ENCODE measurements around the gene AURKA. TPM values are rescaled to one million over a fixed set of nuclear protein-coding genes. Genes with fewer than 3 reads are reported as not detected.
A peak's percentile ranks its signal among the peaks of the same experiment; 100 is the strongest.

AURKA gene
- total RNA-seq (2014; rRNA removed; shearing (Covaris generic)), result 225 and 240 TPM in 2 replicates

- H3K36me3 ChIP-seq, result peaks cover 61% of the 10 kb centered on the region
- no peaks in the 10 kb centered on the region for H3K27me3 ChIP-seq
- peak within 1 kb of the TSS; percentile 75 for H3K27ac ChIP-seq
- H3K4me3 ChIP-seq, result peak within 1 kb of the TSS; percentile 89
- H3K4me1 ChIP-seq, result peaks cover 17% of the 10 kb centered on the region
- peak; percentile 100 for DNase-seq
- no peaks in the 10 kb centered on the region for H3K9me3 ChIP-seq (replicated peaks)
Observed at GRCh38 chr20:56392132-56392880, at the start of gene AURKA, which contains the start of gene CSTF1. Gene AURKA, minus strand, starts transcription at chr20:56392215. Its CDS starts 4,018 bp downstream, at chr20:56388197. Gene CSTF1, plus strand, starts transcription at chr20:56392645. Its CDS starts 2,908 bp downstream, at chr20:56395553.

- Histone ChIP-seq H3K9me3 (replicated peaks) (no peaks in the 10 kb centered on the region), H3K27ac (peak overlapping the region; percentile 94), H3K36me3 (no peaks in the 10 kb centered on the region), H3K4me1 (peaks cover 52% of the 10 kb centered on the region), H3K27me3 (no peaks in the 10 kb centered on the region), H3K4me3 (no peak overlapping the region)
- DNase-seq, result peak in 1 of 2 experiments; percentile 59
Observed at GRCh38 chr20:56440346-56441007, 48.5 kb upstream of the AURKA start.

GRCh38 chr20:56439771-56440291 lies 47.8 kb upstream of the AURKA start:
- peak; percentile 99 to 100 for DNase-seq
- Histone ChIP-seq H3K27me3 (no peaks in the 10 kb centered on the region), H3K36me3 (no peaks in the 10 kb centered on the region), H3K4me1 (peaks cover 52% of the 10 kb centered on the region), H3K9me3 (replicated peaks) (no peaks in the 10 kb centered on the region), H3K4me3 (no peak overlapping the region), H3K27ac (peak overlapping the region; percentile 94)

- H3K27ac ChIP-seq, result peak overlapping the region; percentile 94; the same call in 1 of the 2 replicates
- no peak for DNase-seq
- no peaks in the 10 kb centered on the region for H3K27me3 ChIP-seq
- H3K4me1 ChIP-seq, result peaks cover 41% of the 10 kb centered on the region
- no peak overlapping the region for H3K4me3 ChIP-seq
- no peaks in the 10 kb centered on the region for H3K9me3 ChIP-seq (replicated peaks)
- H3K36me3 ChIP-seq, result no peaks in the 10 kb centered on the region
Observed at GRCh38 chr20:56438284-56438683, 46.3 kb upstream of the AURKA start.

- Histone ChIP-seq H3K27me3 (no peaks in the 10 kb centered on the region), H3K4me3 (no peak overlapping the region), H3K27ac (no peak overlapping the region), H3K9me3 (replicated peaks) (no peaks in the 10 kb centered on the region), H3K36me3 (no peaks in the 10 kb centered on the region), H3K4me1 (peaks cover 43% of the 10 kb centered on the region)
- no peak for DNase-seq
Observed at GRCh38 chr20:56437196-56437960, 45.4 kb upstream of the AURKA start.

- Histone ChIP-seq H3K27me3 (no peaks in the 10 kb centered on the region), H3K27ac (no peak overlapping the region), H3K9me3 (replicated peaks) (no peaks in the 10 kb centered on the region), H3K4me1 (peaks cover 36% of the 10 kb centered on the region), H3K4me3 (no peak overlapping the region), H3K36me3 (no peaks in the 10 kb centered on the region)
- no peak for DNase-seq
Observed at GRCh38 chr20:56433880-56434255, 41.9 kb upstream of the AURKA start.

GRCh38 chr20:56433221-56433879 lies 41.3 kb upstream of the AURKA start:
- Histone ChIP-seq H3K4me3 (no peak overlapping the region), H3K4me1 (peaks cover 31% of the 10 kb centered on the region), H3K27ac (no peak overlapping the region), H3K36me3 (no peaks in the 10 kb centered on the region), H3K27me3 (no peaks in the 10 kb centered on the region), H3K9me3 (replicated peaks) (no peaks in the 10 kb centered on the region)
- DNase-seq, result no peak

- Histone ChIP-seq H3K4me1 (peaks cover 29% of the 10 kb centered on the region), H3K27me3 (no peaks in the 10 kb centered on the region), H3K27ac (peak overlapping the region; percentile 81), H3K36me3 (no peaks in the 10 kb centered on the region), H3K4me3 (peak overlapping the region; percentile 9; the same call in 1 of the 2 replicates), H3K9me3 (replicated peaks) (no peaks in the 10 kb centered on the region)
- DNase-seq, result peak; percentile 89 to 95
Observed at GRCh38 chr20:56431471-56431870, 39.5 kb upstream of the AURKA start.

GRCh38 chr20:56430957-56431356 lies 38.9 kb upstream of the AURKA start:
- Histone ChIP-seq H3K4me1 (peaks cover 29% of the 10 kb centered on the region), H3K36me3 (no peaks in the 10 kb centered on the region), H3K27ac (peak overlapping the region; percentile 81)

GRCh38 chr20:56430461-56430860 lies 38.4 kb upstream of the AURKA start:
- no peak overlapping the region for H3K27ac ChIP-seq
- H3K36me3 ChIP-seq, result no peaks in the 10 kb centered on the region
- H3K4me1 ChIP-seq, result peaks cover 29% of the 10 kb centered on the region

More at GRCh38 chr20:56430957-56431356, 38.9 kb upstream of the AURKA start:
- Histone ChIP-seq H3K27me3 (no peaks in the 10 kb centered on the region), H3K4me3 (no peak overlapping the region), H3K9me3 (replicated peaks) (no peaks in the 10 kb centered on the region)
- no peak for DNase-seq

GRCh38 chr20:56429941-56430340 lies 37.9 kb upstream of the AURKA start:
- Histone ChIP-seq H3K36me3 (no peaks in the 10 kb centered on the region), H3K9me3 (replicated peaks) (no peaks in the 10 kb centered on the region), H3K4me1 (peaks cover 29% of the 10 kb centered on the region), H3K4me3 (no peak overlapping the region), H3K27ac (no peak overlapping the region), H3K27me3 (no peaks in the 10 kb centered on the region)
- DNase-seq, result no peak

More at GRCh38 chr20:56430461-56430860, 38.4 kb upstream of the AURKA start:
- DNase-seq, result no peak
- no peaks in the 10 kb centered on the region for H3K9me3 ChIP-seq (replicated peaks)
- no peaks in the 10 kb centered on the region for H3K27me3 ChIP-seq
- H3K4me3 ChIP-seq, result no peak overlapping the region

- H3K27ac ChIP-seq, result no peak overlapping the region
- H3K9me3 ChIP-seq (replicated peaks), result no peaks in the 10 kb centered on the region
- H3K36me3 ChIP-seq, result no peaks in the 10 kb centered on the region
- H3K4me1 ChIP-seq, result peaks cover 29% of the 10 kb centered on the region
- DNase-seq, result no peak
- H3K27me3 ChIP-seq, result no peaks in the 10 kb centered on the region
- H3K4me3 ChIP-seq, result no peak overlapping the region
Observed at GRCh38 chr20:56429502-56429901, 37.5 kb upstream of the AURKA start.

- Histone ChIP-seq H3K27ac (no peak overlapping the region), H3K36me3 (no peaks in the 10 kb centered on the region), H3K4me1 (peaks cover 29% of the 10 kb centered on the region), H3K9me3 (replicated peaks) (no peaks in the 10 kb centered on the region), H3K27me3 (no peaks in the 10 kb centered on the region), H3K4me3 (no peak overlapping the region)
- DNase-seq, result no peak
Observed at GRCh38 chr20:56428881-56429280, 36.9 kb upstream of the AURKA start.

GRCh38 chr20:56428410-56428809 lies 36.4 kb upstream of the AURKA start:
- Histone ChIP-seq H3K4me3 (no peak overlapping the region), H3K27ac (no peak overlapping the region), H3K27me3 (no peaks in the 10 kb centered on the region), H3K4me1 (peaks cover 29% of the 10 kb centered on the region), H3K36me3 (no peaks in the 10 kb centered on the region), H3K9me3 (replicated peaks) (no peaks in the 10 kb centered on the region)
- no peak for DNase-seq
